Body of pancreas (tissue), 4 donors: ENCODE data around the gene GH1. TPM values are rescaled to one million over a fixed set of nuclear protein-coding genes. Genes with fewer than 3 reads are reported as not detected.
A peak's percentile ranks its signal among the peaks of the same experiment; 100 is the strongest.
"Not testable (repeated sequence)": the region's sequence is repeated elsewhere in the genome, so short reads cannot be mapped to it uniquely, and the experiment has no call there.

Experiments
- ATAC-seq: fragments of 150-250 bp; one replicate; pipeline ENCODE4 v1.9.1; 2016
- DNase-seq, 4 donors: peaks; one replicate each; pipeline ENCODE4 v3.0.0-alpha.2; 2019
- H3K27ac ChIP-seq, 4 donors: fragments of 200-600 bp; sonication (generic); 1 replicate in 3 of 4; 2 replicates in 1 of 4; pipeline versions ENCODE4 v1.5.1 to v1.6.1; 2016 to 2019; ENCODE audit warnings: mild to moderate bottlenecking in 1 of 4, mixed read lengths in 1 of 4, moderate library complexity in 1 of 4
- H3K27me3 ChIP-seq, 2 donors: fragments of 200-600 bp; sonication (generic); one replicate each; pipeline ENCODE4 v1.6.0; 2016; ENCODE audit warnings: mild to moderate bottlenecking in 1 of 2
- H3K36me3 ChIP-seq, 2 donors: fragments of 200-600 bp; sonication (generic); replicated peaks in 1 of 2; 2 replicates each; pipeline ENCODE4 v1.5.1; 2016; ENCODE audit warnings: low read depth in 2 of 2; ENCODE audit not compliant: insufficient read depth in 1 of 2
- H3K4me1 ChIP-seq: fragments of 200-600 bp; sonication (generic); one replicate; pipeline ENCODE4 v1.6.0; 2016
- H3K4me3 ChIP-seq, 2 donors: fragments of 200-600 bp; sonication (generic); 1 replicate in 1 of 2; 2 replicates in 1 of 2; pipeline ENCODE4 v1.5.1; 2016 to 2019
- H3K9me3 ChIP-seq, 3 donors: fragments of 200-600 bp; sonication (generic); 1 replicate in 2 of 3; 2 replicates in 1 of 3; pipeline ENCODE4 v1.5.1; 2016
- CTCF ChIP-seq, 7 experiments: fragments of 450-650 bp in 4 of 7; fragments of 200-600 bp in 3 of 7; sonication (generic) in 3 of 7; IDR thresholded peaks; one replicate each; pipeline ENCODE4 v1.5.1; 2016 to 2019; ENCODE audit warnings: antibody characterized with exemption in 7 of 7
- POLR2A ChIP-seq, 3 donors: fragments of 450-650 bp; IDR thresholded peaks; one replicate each; pipeline ENCODE4 v1.6.1; 2016; ENCODE audit warnings: antibody characterized with exemption in 3 of 3, mild to moderate bottlenecking in 2 of 3
- WGBS, 2 donors: methylation state at CpG; one replicate each; pipeline ENCODE4 v1.1.5; 2017; 5-methylcytosine and 5-hydroxymethylcytosine counted together
- intact Hi-C: fragments of 100-400 bp; cut with DNase I; formaldehyde crosslinking; loops from one replicate; pipeline ENCODE4 v1.15.1; 2023
- total RNA-seq, 2 donors: library from RNA; depleted of rRNA; stranded (reverse); fragments of >200 nt; gene quantifications; one replicate each; pipeline ENCODE4 v1.1.0, GENCODE V29; 2016

The GH1 gene
- not detected for total RNA-seq

GRCh38 chr17:63918789-63919305, at the start of gene GH1:
Gene GH1, minus strand, starts transcription at chr17:63918839. Its CDS starts 63 bp downstream, at chr17:63918776.
- not testable (repeated sequence) for H3K4me3 ChIP-seq, H3K36me3 ChIP-seq, DNase-seq, H3K9me3 ChIP-seq, H3K27me3 ChIP-seq, H3K27ac ChIP-seq, ATAC-seq, H3K4me1 ChIP-seq
- intact Hi-C loops: loop anchor here (10.0 kb wide), 1 partner anchor 346 kb away; the partner anchor contains the start of gene TEX2
- WGBS, 2 donors: 33 to 34% methylated on average over 10 of the region's 10 CpGs

- Histone ChIP-seq H3K4me3 (no peak overlapping the region), H3K4me1 (no peaks in the 10 kb centered on the region), H3K36me3 (no peaks in the 10 kb centered on the region), H3K27ac (no peak overlapping the region), H3K27me3 (no peaks in the 10 kb centered on the region), H3K9me3 (no peaks in the 10 kb centered on the region)
- DNase-seq (no peak), ATAC-seq (no peak)
- intact Hi-C loops: no loop called here
- WGBS, 2 donors: 83 to 84% methylated on average over 18 to 19 of the region's 19 CpGs
- TF ChIP-seq POLR2A (IDR thresholded peaks at IDR 0.05) (no peak), CTCF (IDR thresholded peaks at IDR 0.05) (no peak)
Observed at GRCh38 chr17:63967953-63968352, 49.3 kb upstream of the GH1 start.

DNA sequence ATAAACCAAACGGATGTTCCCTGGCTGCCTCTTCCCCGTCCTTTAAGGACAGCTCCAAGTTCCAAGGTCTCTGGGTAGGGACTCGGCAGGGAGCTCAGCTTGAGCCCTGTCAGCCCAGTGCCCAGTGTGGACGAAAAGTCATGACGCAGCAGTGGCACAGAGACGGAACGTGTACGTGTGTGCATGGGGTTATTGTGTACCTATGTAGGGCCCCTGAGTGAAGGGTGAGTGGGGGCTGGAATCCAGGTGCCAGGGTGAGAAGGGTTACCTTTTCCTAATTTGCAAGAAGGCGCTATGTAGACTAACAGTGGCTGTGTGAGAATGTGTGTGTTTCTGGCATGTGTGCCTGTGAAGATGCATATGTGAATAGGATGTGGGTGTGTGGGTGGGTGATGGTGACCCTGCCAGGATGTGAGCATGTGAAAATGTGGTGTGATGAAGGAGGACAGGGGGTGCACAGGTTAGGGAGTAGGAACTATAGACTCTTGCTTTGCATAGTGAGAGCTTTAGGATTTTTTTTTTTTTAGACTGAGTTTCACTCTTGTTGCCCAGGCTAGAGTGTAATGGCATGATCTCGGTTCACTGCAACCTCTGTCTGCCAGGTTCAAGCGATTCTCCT, 48.1 kb upstream of the GH1 start:
- Histone ChIP-seq H3K36me3 (no peaks in the 10 kb centered on the region), H3K4me3 (no peak overlapping the region), H3K27me3 (no peaks in the 10 kb centered on the region), H3K27ac (no peak overlapping the region), H3K4me1 (peaks cover 1% of the 10 kb centered on the region), H3K9me3 (no peaks in the 10 kb centered on the region)
- 62% methylated on average over 11 of the region's 11 CpGs for WGBS, 2 donors
- TF ChIP-seq POLR2A (IDR thresholded peaks at IDR 0.05): no peak
- no peak for TF ChIP-seq CTCF (IDR thresholded peaks at IDR 0.05)
- no peak for DNase-seq
- intact Hi-C loops: no loop called here
- ATAC-seq: no peak

- H3K4me1 ChIP-seq: peaks cover 10% of the 10 kb centered on the region
- TF ChIP-seq POLR2A (IDR thresholded peaks at IDR 0.05) (no peak), CTCF (IDR thresholded peaks at IDR 0.05) (no peak)
- peak overlapping the region in 2 of 4 donors; percentile 12 to 40 for H3K27ac ChIP-seq
- no peaks in the 10 kb centered on the region for H3K27me3 ChIP-seq
- WGBS, 2 donors: 85 to 92% methylated on average over 3 to 4 of the region's 4 CpGs
- H3K9me3 ChIP-seq: no peaks in the 10 kb centered on the region
- DNase-seq: no peak
- no peaks in the 10 kb centered on the region for H3K36me3 ChIP-seq
- intact Hi-C loops: no loop called here
- ATAC-seq: peak; percentile 54
- no peak overlapping the region for H3K4me3 ChIP-seq
Observed at GRCh38 chr17:63963123-63963522, 44.5 kb upstream of the GH1 start.

- TF ChIP-seq CTCF (IDR thresholded peaks at IDR 0.05): no peak
- no peak for TF ChIP-seq POLR2A (IDR thresholded peaks at IDR 0.05)
- intact Hi-C loops: no loop called here
- Histone ChIP-seq H3K4me1 (peaks cover 10% of the 10 kb centered on the region), H3K4me3 (no peak overlapping the region), H3K27ac (peak overlapping the region in 1 of 4 donors; percentile 15), H3K9me3 (no peaks in the 10 kb centered on the region), H3K36me3 (no peaks in the 10 kb centered on the region), H3K27me3 (no peaks in the 10 kb centered on the region)
- 44 to 69% methylated on average over 8 to 9 of the region's 10 CpGs for WGBS, 2 donors
- DNase-seq: no peak
- ATAC-seq: no peak
Observed at GRCh38 chr17:63962298-63962744, 43.7 kb upstream of the GH1 start.
